WERI-Rb-1 (cell line): Measurements from ENCODE around the gene MLLT10.
A peak's percentile ranks its signal among the peaks of the same experiment; 100 is the strongest.

Experiments
- DNase-seq: peaks from one replicate; pipeline ENCODE4 v3.0.0-alpha.2; 2020
- H3K27ac ChIP-seq: fragments of 250-450 bp; sonication (Bioruptor Pico); 2 replicates; pipeline ENCODE4 v1.5.1; 2020; ENCODE audit warnings: mild to moderate bottlenecking, moderate library complexity
- H3K27me3 ChIP-seq: fragments of 250-450 bp; sonication (Bioruptor Pico); 2 replicates; pipeline ENCODE4 v1.5.1; 2021; ENCODE audit warnings: mild to moderate bottlenecking, low read depth, moderate library complexity; ENCODE audit not compliant: insufficient read depth, severe bottlenecking
- H3K36me3 ChIP-seq: fragments of 250-450 bp; sonication (Bioruptor Pico); 2 replicates; pipeline ENCODE4 v1.5.1; 2020; ENCODE audit warnings: mild to moderate bottlenecking, moderate library complexity
- H3K4me3 ChIP-seq: 2 replicates; pipeline ENCODE4 v1.5.1; 2011; ENCODE audit warnings: low read depth, mild to moderate bottlenecking, control low read depth, low read length
- H3K9me3 ChIP-seq: fragments of 250-450 bp; sonication (Bioruptor Pico); 2 replicates; pipeline ENCODE4 v1.5.1; 2021; ENCODE audit warnings: mild to moderate bottlenecking, moderate library complexity; ENCODE audit not compliant: severe bottlenecking
- CTCF ChIP-seq: IDR thresholded peaks from 2 replicates; pipeline ENCODE4 v1.5.1; 2011; ENCODE audit warnings: low read depth, mild to moderate bottlenecking, control low read depth, inconsistent platforms, low read length

MLLT10 gene

GRCh38 chr10:21520509-21520908 is 13.5 kb upstream of the MLLT10 start:
- TF ChIP-seq CTCF, result no peak
- Histone ChIP-seq H3K27me3 (no peaks in the 10 kb centered on the region), H3K4me3 (no peak overlapping the region)

GRCh38 chr10:21520949-21521348 is 13.1 kb upstream of the MLLT10 start:
- Histone ChIP-seq H3K4me3 (no peak overlapping the region), H3K9me3 (no peaks in the 10 kb centered on the region), H3K27ac (peak overlapping the region; percentile 35), H3K36me3 (no peaks in the 10 kb centered on the region), H3K27me3 (no peaks in the 10 kb centered on the region)
- no peak for DNase-seq
- TF ChIP-seq CTCF, result no peak

More at GRCh38 chr10:21520509-21520908, 13.5 kb upstream of the MLLT10 start:
- Histone ChIP-seq H3K36me3 (no peaks in the 10 kb centered on the region), H3K9me3 (no peaks in the 10 kb centered on the region), H3K27ac (peak overlapping the region; percentile 35)
- DNase-seq, result no peak

- Histone ChIP-seq H3K36me3 (no peaks in the 10 kb centered on the region), H3K27me3 (no peaks in the 10 kb centered on the region), H3K27ac (peak overlapping the region; percentile 97), H3K4me3 (peak overlapping the region; percentile 12; the same call in 1 of the 2 replicates), H3K9me3 (no peaks in the 10 kb centered on the region)
- TF ChIP-seq CTCF, result no peak
- no peak for DNase-seq
Observed at GRCh38 chr10:21521751-21522533, 12.1 kb upstream of the MLLT10 start.

- Histone ChIP-seq H3K4me3 (no peak overlapping the region), H3K27me3 (no peaks in the 10 kb centered on the region), H3K9me3 (no peaks in the 10 kb centered on the region), H3K36me3 (no peaks in the 10 kb centered on the region), H3K27ac (peak overlapping the region; percentile 97)
- no peak for TF ChIP-seq CTCF
- DNase-seq, result no peak
Observed at GRCh38 chr10:21522631-21523406, 11.2 kb upstream of the MLLT10 start.

- no peaks in the 10 kb centered on the region for H3K27me3 ChIP-seq
- peak overlapping the region; percentile 97 for H3K27ac ChIP-seq
- H3K36me3 ChIP-seq, result no peaks in the 10 kb centered on the region
- peak overlapping the region; percentile 89 for H3K4me3 ChIP-seq
- no peaks in the 10 kb centered on the region for H3K9me3 ChIP-seq
- no peak for TF ChIP-seq CTCF
- peak; percentile 36 for DNase-seq
Observed at GRCh38 chr10:21523557-21524008, 10.4 kb upstream of the MLLT10 start.
